GM12891 (cell line): ENCODE data around the gene TSHZ2.

ENCODE experiments used
- POLR2A ChIP-seq: IDR thresholded peaks from 2 replicates; pipeline ENCODE4 v1.6.1; 2011; ENCODE audit warnings: low read depth, low read length, control low read depth
- POLR2AphosphoS5 ChIP-seq: IDR thresholded peaks from 2 replicates; pipeline ENCODE4 v1.6.1; 2011; ENCODE audit warnings: low read depth, low read length, control low read depth

- TF ChIP-seq POLR2A (no peak), POLR2AphosphoS5 (no peak)
These were observed 38.0 kb downstream of the TSHZ2 start for GRCh38 chr20:53009979-53010735.
